ENCODE data around the gene ZFP62. TPM values are rescaled to one million over a fixed set of nuclear protein-coding genes. Genes with fewer than 3 reads are reported as not detected.
A peak's percentile ranks its signal among the peaks of the same experiment; 100 is the strongest.

The ZFP62 gene
- total RNA-seq, 1 donor from 2014 or later = 27.0 TPM

- Mint-ChIP-seq H3K4me1 (ENCODE audit: low read depth, unreplicated experiment) (peaks cover 34% of the 10 kb centered on the region), H3K9me3 (ENCODE audit: unreplicated experiment) (peaks cover 8% of the 10 kb centered on the region), H3K4me3 (ENCODE audit: unreplicated experiment) (peak within 1 kb of the TSS; percentile 83), H3K27me3 (ENCODE audit: unreplicated experiment) (peaks cover 6% of the 10 kb centered on the region), H3K27ac (ENCODE audit: unreplicated experiment) (peak within 1 kb of the TSS; percentile 53), H3K36me3 (ENCODE audit: unreplicated experiment) (no peaks in the 10 kb centered on the region)
- no peak for TF ChIP-seq CTCF (IDR thresholded peaks at IDR 0.05; ENCODE audit: partially characterized antibody, unreplicated experiment)
- peak; percentile 86 for DNase-seq
Measured at GRCh38 chr5:180802325-180803180, 58.5 kb downstream of the ZFP62 start, which contains the start of gene MGAT1. MGAT1 (minus strand) TSS chr5:180802806; CDS start chr5:180792971, 9,835 bp downstream.

- H3K9me3 Mint-ChIP-seq (ENCODE audit: unreplicated experiment) = peaks cover 8% of the 10 kb centered on the region
- H3K27ac Mint-ChIP-seq (ENCODE audit: unreplicated experiment) = no peak overlapping the region
- H3K36me3 Mint-ChIP-seq (ENCODE audit: unreplicated experiment) = no peaks in the 10 kb centered on the region
- peaks cover 26% of the 10 kb centered on the region for H3K4me1 Mint-ChIP-seq (ENCODE audit: low read depth, unreplicated experiment)
- peak overlapping the region; percentile 83 for H3K4me3 Mint-ChIP-seq (ENCODE audit: unreplicated experiment)
- H3K27me3 Mint-ChIP-seq (ENCODE audit: unreplicated experiment) = peaks cover 6% of the 10 kb centered on the region
- no peak for TF ChIP-seq CTCF (IDR thresholded peaks at IDR 0.05; ENCODE audit: partially characterized antibody, unreplicated experiment)
- DNase-seq = no peak
Measured at GRCh38 chr5:180801596-180802324, 59.3 kb downstream of the ZFP62 start.

GRCh38 chr5:180799902-180800801 lies 60.9 kb downstream of the ZFP62 start:
- peak overlapping the region; percentile 2 for H3K4me3 Mint-ChIP-seq (ENCODE audit: unreplicated experiment)
- no peaks in the 10 kb centered on the region for H3K36me3 Mint-ChIP-seq (ENCODE audit: unreplicated experiment)
- peaks cover 15% of the 10 kb centered on the region for H3K4me1 Mint-ChIP-seq (ENCODE audit: low read depth, unreplicated experiment)
- peaks cover 5% of the 10 kb centered on the region for H3K9me3 Mint-ChIP-seq (ENCODE audit: unreplicated experiment)
- DNase-seq = no peak
- TF ChIP-seq CTCF (IDR thresholded peaks at IDR 0.05; ENCODE audit: partially characterized antibody, unreplicated experiment) = no peak
- peaks cover 5% of the 10 kb centered on the region for H3K27me3 Mint-ChIP-seq (ENCODE audit: unreplicated experiment)
- H3K27ac Mint-ChIP-seq (ENCODE audit: unreplicated experiment) = no peak overlapping the region

GRCh38 chr5:180799194-180799593 lies 61.9 kb downstream of the ZFP62 start:
- peak; percentile 25 for TF ChIP-seq CTCF (IDR thresholded peaks at IDR 0.05; ENCODE audit: partially characterized antibody, unreplicated experiment)
- DNase-seq = peak; percentile 57
- Mint-ChIP-seq H3K36me3 (ENCODE audit: unreplicated experiment) (no peaks in the 10 kb centered on the region), H3K4me1 (ENCODE audit: low read depth, unreplicated experiment) (peaks cover 14% of the 10 kb centered on the region), H3K4me3 (ENCODE audit: unreplicated experiment) (no peak overlapping the region), H3K9me3 (ENCODE audit: unreplicated experiment) (peaks cover 3% of the 10 kb centered on the region), H3K27me3 (ENCODE audit: unreplicated experiment) (peaks cover 2% of the 10 kb centered on the region), H3K27ac (ENCODE audit: unreplicated experiment) (no peak overlapping the region)

Measured in glutamatergic neuron (in vitro differentiated cells).